ENCODE results near the gene TSPAN18. TPM values are rescaled to one million over a fixed set of nuclear protein-coding genes. Genes with fewer than 3 reads are reported as not detected.

TSPAN18 gene
- total and polyA plus RNA-seq, 10 of the 15 experiments (the other 5 are each of a cell fraction or from before 2014, with no cell fraction given) = 0.02 to 0.77 (median 0.13) TPM; not detected in 1

GRCh38 chr11:44880953-44881352 is 154.2 kb downstream of the TSPAN18 start (continued):
- TF ChIP-seq, protein P1, sequence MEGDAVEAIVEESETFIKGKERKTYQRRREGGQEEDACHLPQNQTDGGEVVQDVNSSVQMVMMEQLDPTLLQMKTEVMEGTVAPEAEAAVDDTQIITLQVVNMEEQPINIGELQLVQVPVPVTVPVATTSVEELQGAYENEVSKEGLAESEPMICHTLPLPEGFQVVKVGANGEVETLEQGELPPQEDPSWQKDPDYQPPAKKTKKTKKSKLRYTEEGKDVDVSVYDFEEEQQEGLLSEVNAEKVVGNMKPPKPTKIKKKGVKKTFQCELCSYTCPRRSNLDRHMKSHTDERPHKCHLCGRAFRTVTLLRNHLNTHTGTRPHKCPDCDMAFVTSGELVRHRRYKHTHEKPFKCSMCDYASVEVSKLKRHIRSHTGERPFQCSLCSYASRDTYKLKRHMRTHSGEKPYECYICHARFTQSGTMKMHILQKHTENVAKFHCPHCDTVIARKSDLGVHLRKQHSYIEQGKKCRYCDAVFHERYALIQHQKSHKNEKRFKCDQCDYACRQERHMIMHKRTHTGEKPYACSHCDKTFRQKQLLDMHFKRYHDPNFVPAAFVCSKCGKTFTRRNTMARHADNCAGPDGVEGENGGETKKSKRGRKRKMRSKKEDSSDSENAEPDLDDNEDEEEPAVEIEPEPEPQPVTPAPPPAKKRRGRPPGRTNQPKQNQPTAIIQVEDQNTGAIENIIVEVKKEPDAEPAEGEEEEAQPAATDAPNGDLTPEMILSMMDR (IDR thresholded peaks at IDR 0.05 in 2 of 3, conservative IDR thresholded peaks at IDR 0.05 in 1 of 3; ENCODE audit: control insufficient read depth in 2 of 3, extremely low read depth in 1 of 3, insufficient read depth in 1 of 3, low read depth in 3 of 3, low read length in 3 of 3) = no peak
- TF ChIP-seq, protein P2, sequence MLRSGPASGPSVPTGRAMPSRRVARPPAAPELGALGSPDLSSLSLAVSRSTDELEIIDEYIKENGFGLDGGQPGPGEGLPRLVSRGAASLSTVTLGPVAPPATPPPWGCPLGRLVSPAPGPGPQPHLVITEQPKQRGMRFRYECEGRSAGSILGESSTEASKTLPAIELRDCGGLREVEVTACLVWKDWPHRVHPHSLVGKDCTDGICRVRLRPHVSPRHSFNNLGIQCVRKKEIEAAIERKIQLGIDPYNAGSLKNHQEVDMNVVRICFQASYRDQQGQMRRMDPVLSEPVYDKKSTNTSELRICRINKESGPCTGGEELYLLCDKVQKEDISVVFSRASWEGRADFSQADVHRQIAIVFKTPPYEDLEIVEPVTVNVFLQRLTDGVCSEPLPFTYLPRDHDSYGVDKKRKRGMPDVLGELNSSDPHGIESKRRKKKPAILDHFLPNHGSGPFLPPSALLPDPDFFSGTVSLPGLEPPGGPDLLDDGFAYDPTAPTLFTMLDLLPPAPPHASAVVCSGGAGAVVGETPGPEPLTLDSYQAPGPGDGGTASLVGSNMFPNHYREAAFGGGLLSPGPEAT (IDR thresholded peaks at IDR 0.05; ENCODE audit: low read depth) = no peak
- TF ChIP-seq SREBF2 (IDR thresholded peaks at IDR 0.05; ENCODE audit: low read length) (no peak), EED (IDR thresholded peaks at IDR 0.05; ENCODE audit: low read depth) (no peak), CEBPB (IDR thresholded peaks at IDR 0.05; ENCODE audit: borderline replicate concordance in 1 of 2, low read depth in 2 of 2, low read length in 2 of 2) (no peak), MTA3 (IDR thresholded peaks at IDR 0.05; ENCODE audit: borderline replicate concordance, low read length) (no peak), CREM (IDR thresholded peaks at IDR 0.05; ENCODE audit: low read depth) (no peak), ZSCAN29 (IDR thresholded peaks at IDR 0.05) (no peak), KDM1A (IDR thresholded peaks at IDR 0.05; ENCODE audit: borderline replicate concordance) (no peak), JUNB (IDR thresholded peaks at IDR 0.05) (no peak)

- ChIA-PET SMC1A (ENCODE audit: uncharacterized antibody, unreplicated experiment) (interaction anchor here (1.3 kb wide), 1 partner anchor 21 kb away, joined by 4 read pairs; no protein-coding TSS in a partner anchor), RAD21 (ENCODE audit: unreplicated experiment) (interaction anchor here (1.7 kb wide), 1 partner anchor 21 kb away, joined by 4 read pairs; no protein-coding TSS in a partner anchor), POLR2A (no interaction called here), CTCF (no interaction called here)
- DNase-seq (ENCODE audit: low read depth, low spot score) (no peak), FAIRE-seq (no peak), ATAC-seq (peak; percentile 83)
- no peaks in the 10 kb centered on the region; the same call in 1 of the 2 replicates for H4K20me1 ChIP-seq (ENCODE audit: control insufficient read depth, insufficient read depth)
- H3K79me2 ChIP-seq (ENCODE audit: control insufficient read depth, insufficient read depth, low read length) = no peaks in the 10 kb centered on the region
- no peak overlapping the region for H3K4me3 ChIP-seq
- H3K4me1 ChIP-seq (ENCODE audit: control insufficient read depth, insufficient read depth, low read length) = no peaks in the 10 kb centered on the region
- H3K9ac ChIP-seq (ENCODE audit: control insufficient read depth, insufficient read depth, low read length) = no peak overlapping the region
- WGBS (ENCODE audit: insufficient coverage, insufficient replicate concordance, low lambda C conversion rate, missing lambda C conversion rate) = 3% methylated on average over 6 of the region's 6 CpGs
- in situ Hi-C loops (cut with MboI) (no loop called here), intact Hi-C loops (cut with micrococcal nuclease; ENCODE audit: unreplicated experiment) (no loop called here)
- no peaks in the 10 kb centered on the region for H3K36me3 ChIP-seq (ENCODE audit: control insufficient read depth in 2 of 2, insufficient read depth in 2 of 2, low read length in 1 of 2)
- no peaks in the 10 kb centered on the region for H3K9me3 ChIP-seq (replicated peaks; ENCODE audit: control insufficient read depth, insufficient read depth, low read length)
- H2AFZ ChIP-seq (ENCODE audit: control insufficient read depth, low read depth, low read length) = no peak overlapping the region
- H3K4me2 ChIP-seq (ENCODE audit: control insufficient read depth, insufficient read depth) = no peak overlapping the region
- no peak overlapping the region for H3K27ac ChIP-seq (ENCODE audit: control insufficient read depth, insufficient read depth)
- H3K27me3 ChIP-seq (replicated peaks in 1 of 2; ENCODE audit: control insufficient read depth in 2 of 2, insufficient read depth in 2 of 2, low read length in 1 of 2) = no peaks in the 10 kb centered on the region; a peak in 1 of 4 replicates
- no TSS peak for BruUV-seq (replicated peaks)
- TF ChIP-seq, protein P3, sequence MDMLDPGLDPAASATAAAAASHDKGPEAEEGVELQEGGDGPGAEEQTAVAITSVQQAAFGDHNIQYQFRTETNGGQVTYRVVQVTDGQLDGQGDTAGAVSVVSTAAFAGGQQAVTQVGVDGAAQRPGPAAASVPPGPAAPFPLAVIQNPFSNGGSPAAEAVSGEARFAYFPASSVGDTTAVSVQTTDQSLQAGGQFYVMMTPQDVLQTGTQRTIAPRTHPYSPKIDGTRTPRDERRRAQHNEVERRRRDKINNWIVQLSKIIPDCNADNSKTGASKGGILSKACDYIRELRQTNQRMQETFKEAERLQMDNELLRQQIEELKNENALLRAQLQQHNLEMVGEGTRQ (IDR thresholded peaks at IDR 0.05; ENCODE audit: borderline replicate concordance, low read depth, low read length) = no peak
- TF ChIP-seq NR2F1 (conservative IDR thresholded peaks at IDR 0.05) (peak; percentile 47), BCL3 (IDR thresholded peaks at IDR 0.05; ENCODE audit: borderline replicate concordance, insufficient read depth, low read depth, low read length, poor library complexity, severe bottlenecking) (no peak), EP300 (IDR thresholded peaks at IDR 0.05; ENCODE audit: borderline replicate concordance in 1 of 2, control insufficient read depth in 1 of 2, low read depth in 2 of 2, low read length in 2 of 2) (peak in 1 of 2 experiments; percentile 19; a peak in 1 of 4 replicates)
- TF ChIP-seq, protein P4, sequence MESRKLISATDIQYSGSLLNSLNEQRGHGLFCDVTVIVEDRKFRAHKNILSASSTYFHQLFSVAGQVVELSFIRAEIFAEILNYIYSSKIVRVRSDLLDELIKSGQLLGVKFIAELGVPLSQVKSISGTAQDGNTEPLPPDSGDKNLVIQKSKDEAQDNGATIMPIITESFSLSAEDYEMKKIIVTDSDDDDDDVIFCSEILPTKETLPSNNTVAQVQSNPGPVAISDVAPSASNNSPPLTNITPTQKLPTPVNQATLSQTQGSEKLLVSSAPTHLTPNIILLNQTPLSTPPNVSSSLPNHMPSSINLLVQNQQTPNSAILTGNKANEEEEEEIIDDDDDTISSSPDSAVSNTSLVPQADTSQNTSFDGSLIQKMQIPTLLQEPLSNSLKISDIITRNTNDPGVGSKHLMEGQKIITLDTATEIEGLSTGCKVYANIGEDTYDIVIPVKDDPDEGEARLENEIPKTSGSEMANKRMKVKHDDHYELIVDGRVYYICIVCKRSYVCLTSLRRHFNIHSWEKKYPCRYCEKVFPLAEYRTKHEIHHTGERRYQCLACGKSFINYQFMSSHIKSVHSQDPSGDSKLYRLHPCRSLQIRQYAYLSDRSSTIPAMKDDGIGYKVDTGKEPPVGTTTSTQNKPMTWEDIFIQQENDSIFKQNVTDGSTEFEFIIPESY (IDR thresholded peaks at IDR 0.05) = no peak
Observed at GRCh38 chr11:44883277-44883676, 156.5 kb downstream of the TSPAN18 start.
